Suppressor macrophage treated with lipopolysaccharide for 4 hours (primary cell): ENCODE data around the gene USP17L22.
"Not testable (repeated sequence)": the region's sequence is repeated elsewhere in the genome, so short reads cannot be mapped to it uniquely, and the experiment has no call there.

Source experiments
- DNase-seq: peaks from one replicate; pipeline ENCODE4 v3.0.0-alpha.2; 2020

USP17L22 gene

GRCh38 chr4:9267319-9267718, at the start of gene USP17L22:
TSS of gene USP17L22 (plus strand) at chr4:9267619. CDS start at chr4:9267619, 0 bp downstream.
- DNase-seq: not testable (repeated sequence)

GRCh38 chr4:9219852-9220251, 47.6 kb upstream of the USP17L22 start, which contains the start of gene USP17L12:
TSS of gene USP17L12 (plus strand) at chr4:9220152. CDS start at chr4:9220152, 0 bp downstream.
- not testable (repeated sequence) for DNase-seq

GRCh38 chr4:9224596-9224995, 42.8 kb upstream of the USP17L22 start, which contains the start of gene USP17L13:
TSS of gene USP17L13 (plus strand) at chr4:9224896. CDS start at chr4:9224896, 0 bp downstream.
- DNase-seq: not testable (repeated sequence)

- not testable (repeated sequence) for DNase-seq
These were observed 37.2 kb upstream of the USP17L22 start for GRCh38 chr4:9230249-9230648.

- DNase-seq: not testable (repeated sequence)
These were observed 33.3 kb upstream of the USP17L22 start, which contains the start of gene USP17L15 for GRCh38 chr4:9234085-9234484. TSS of gene USP17L15 (plus strand) at chr4:9234385. CDS start at chr4:9234385, 0 bp downstream.

GRCh38 chr4:9238461-9238860, 29.0 kb upstream of the USP17L22 start:
- DNase-seq: not testable (repeated sequence)

GRCh38 chr4:9243579-9243978, 23.8 kb upstream of the USP17L22 start, which contains the start of gene USP17L17:
TSS of gene USP17L17 (plus strand) at chr4:9243879. CDS start at chr4:9243879, 0 bp downstream.
- DNase-seq: not testable (repeated sequence)

- not testable (repeated sequence) for DNase-seq
These were observed 19.3 kb upstream of the USP17L22 start, which contains the start of gene USP17L18 for GRCh38 chr4:9247953-9248680. TSS of gene USP17L18 (plus strand) at chr4:9248630. CDS start at chr4:9248630, 0 bp downstream.

GRCh38 chr4:9253078-9253477, 14.3 kb upstream of the USP17L22 start, which contains the start of gene USP17L19:
TSS of gene USP17L19 (plus strand) at chr4:9253378. CDS start at chr4:9253378, 0 bp downstream.
- DNase-seq: not testable (repeated sequence)

- not testable (repeated sequence) for DNase-seq
These were observed 9.6 kb upstream of the USP17L22 start, which contains the start of gene USP17L20 for GRCh38 chr4:9257824-9258223. TSS of gene USP17L20 (plus strand) at chr4:9258124. CDS start at chr4:9258124, 0 bp downstream.

GRCh38 chr4:9262572-9262971, 4.8 kb upstream of the USP17L22 start, which contains the start of gene USP17L21:
TSS of gene USP17L21 (plus strand) at chr4:9262872. CDS start at chr4:9262872, 0 bp downstream.
- not testable (repeated sequence) for DNase-seq

GRCh38 chr4:9271719-9272118, 4.3 kb downstream of the USP17L22 start:
- DNase-seq: not testable (repeated sequence)
